Fibroblast of villous mesenchyme (primary cell): ENCODE results near the gene FAM89B. TPM values are rescaled to one million over a fixed set of nuclear protein-coding genes. Genes with fewer than 3 reads are reported as not detected.

ENCODE experiments used
- DNase-seq: peaks from one replicate; pipeline ENCODE4 v3.0.0-alpha.2; 2010; ENCODE audit warnings: low read depth
- H3K4me3 ChIP-seq: 2 replicates; pipeline ENCODE4 v1.5.1; 2011; ENCODE audit warnings: low read depth, mild to moderate bottlenecking, low read length
- CTCF ChIP-seq: IDR thresholded peaks from 2 replicates; pipeline ENCODE4 v1.5.1; 2012; ENCODE audit warnings: low read depth, mild to moderate bottlenecking, low read length; ENCODE audit not compliant: insufficient read depth
- small RNA-seq: library from RNA; depleted of rRNA; stranded (forward); fragments of <200 nt; gene quantifications from one replicate; pipeline ENCODE3, GENCODE V24; 2012
- total RNA-seq: library from RNA; depleted of rRNA; stranded (reverse); fragments of >200 nt; gene quantifications from 2 replicates; pipeline ENCODE4 v1.2.3, GENCODE V29; 2012

FAM89B gene
- total RNA-seq, 1 donor: 19.0 TPM

GRCh38 chr11:65619281-65619928, 47.1 kb downstream of the FAM89B start:
- H3K4me3 ChIP-seq: no peak overlapping the region
- no peak for DNase-seq
- no peak for TF ChIP-seq CTCF

- H3K4me3 ChIP-seq: no peak overlapping the region
- no peak for DNase-seq
- no peak for TF ChIP-seq CTCF
Observed at GRCh38 chr11:65620666-65621065, 48.3 kb downstream of the FAM89B start.

- TF ChIP-seq CTCF: no peak
- no peak overlapping the region for H3K4me3 ChIP-seq
- no peak for DNase-seq
Observed at GRCh38 chr11:65621460-65621859, 49.1 kb downstream of the FAM89B start.

GRCh38 chr11:65622011-65622410, 49.7 kb downstream of the FAM89B start:
- H3K4me3 ChIP-seq: no peak overlapping the region
- no peak for DNase-seq
- no peak for TF ChIP-seq CTCF

GRCh38 chr11:65623177-65623576, 50.8 kb downstream of the FAM89B start:
- no peak for TF ChIP-seq CTCF
- DNase-seq: no peak

More at GRCh38 chr11:65623177-65623576, 50.8 kb downstream of the FAM89B start:
- H3K4me3 ChIP-seq: no peak overlapping the region

Small RNA genes within 50 kb of the gene (small RNA-seq; reads per million reads assigned to genes)
- gene AP001362.1: not detected

Other genes with a start within 250 kb of the FAM89B start
- gene DPF2, start 238.7 kb upstream of the FAM89B start, total RNA-seq: 47.0 and 60.9 TPM in 2 replicates
- gene TIGD3, start 217.8 kb upstream of the FAM89B start, total RNA-seq: under 0.01 TPM in 1 of 2 replicates, not detected in the other
- 1.7 and 2.9 TPM in 2 replicates for gene SLC25A45, start 189.9 kb upstream of the FAM89B start, total RNA-seq
- gene FRMD8, start 185.9 kb upstream of the FAM89B start, total RNA-seq: 44.5 and 60.6 TPM in 2 replicates
- 413 and 487 TPM in 2 replicates for gene NEAT1, start 149.7 kb upstream of the FAM89B start, total RNA-seq
- gene MALAT1, start 73.5 kb upstream of the FAM89B start, total RNA-seq: 12,351 and 16,563 TPM in 2 replicates
- 125 and 135 TPM in 2 replicates for gene SCYL1, start 47.5 kb upstream of the FAM89B start, total RNA-seq
- 23.7 and 24.2 TPM in 2 replicates for gene LTBP3, start 14.2 kb upstream of the FAM89B start, total RNA-seq
- gene ZNRD2, start 2.1 kb upstream of the FAM89B start, total RNA-seq: 31.1 and 49.6 TPM in 2 replicates
- gene EHBP1L1, start 3.5 kb downstream of the FAM89B start, total RNA-seq: 33.7 and 47.7 TPM in 2 replicates
- gene KCNK7, start 23.3 kb downstream of the FAM89B start, total RNA-seq: under 0.01 TPM in 1 of 2 replicates, not detected in the other
- 28.9 and 29.3 TPM in 2 replicates for gene MAP3K11, start 41.7 kb downstream of the FAM89B start, total RNA-seq
- 32.4 and 33.5 TPM in 2 replicates for gene PCNX3, start 43.2 kb downstream of the FAM89B start, total RNA-seq
- gene SIPA1, start 65.6 kb downstream of the FAM89B start, total RNA-seq: 34.5 and 34.8 TPM in 2 replicates
- 22.2 and 24.2 TPM in 2 replicates for gene RELA, start 90.4 kb downstream of the FAM89B start, total RNA-seq
- gene KAT5, start 139.7 kb downstream of the FAM89B start, total RNA-seq: 33.2 and 42.2 TPM in 2 replicates
- gene RNASEH2C, start 148.3 kb downstream of the FAM89B start, total RNA-seq: 41.5 and 44.1 TPM in 2 replicates
- gene AP5B1, start 208.4 kb downstream of the FAM89B start, total RNA-seq: 13.8 and 16.4 TPM in 2 replicates
- gene OVOL1, start 214.5 kb downstream of the FAM89B start, total RNA-seq: not detected in 2 replicates